ENCODE results near the gene CDH23. TPM values are rescaled to one million over a fixed set of nuclear protein-coding genes. Genes with fewer than 3 reads are reported as not detected.

CDH23 gene
- total and polyA plus RNA-seq, 9 of the 15 experiments (the other 6 are each of a cell fraction or from before 2014, with no cell fraction given) = 0.18 to 1.2 (median 0.47) TPM

DNA sequence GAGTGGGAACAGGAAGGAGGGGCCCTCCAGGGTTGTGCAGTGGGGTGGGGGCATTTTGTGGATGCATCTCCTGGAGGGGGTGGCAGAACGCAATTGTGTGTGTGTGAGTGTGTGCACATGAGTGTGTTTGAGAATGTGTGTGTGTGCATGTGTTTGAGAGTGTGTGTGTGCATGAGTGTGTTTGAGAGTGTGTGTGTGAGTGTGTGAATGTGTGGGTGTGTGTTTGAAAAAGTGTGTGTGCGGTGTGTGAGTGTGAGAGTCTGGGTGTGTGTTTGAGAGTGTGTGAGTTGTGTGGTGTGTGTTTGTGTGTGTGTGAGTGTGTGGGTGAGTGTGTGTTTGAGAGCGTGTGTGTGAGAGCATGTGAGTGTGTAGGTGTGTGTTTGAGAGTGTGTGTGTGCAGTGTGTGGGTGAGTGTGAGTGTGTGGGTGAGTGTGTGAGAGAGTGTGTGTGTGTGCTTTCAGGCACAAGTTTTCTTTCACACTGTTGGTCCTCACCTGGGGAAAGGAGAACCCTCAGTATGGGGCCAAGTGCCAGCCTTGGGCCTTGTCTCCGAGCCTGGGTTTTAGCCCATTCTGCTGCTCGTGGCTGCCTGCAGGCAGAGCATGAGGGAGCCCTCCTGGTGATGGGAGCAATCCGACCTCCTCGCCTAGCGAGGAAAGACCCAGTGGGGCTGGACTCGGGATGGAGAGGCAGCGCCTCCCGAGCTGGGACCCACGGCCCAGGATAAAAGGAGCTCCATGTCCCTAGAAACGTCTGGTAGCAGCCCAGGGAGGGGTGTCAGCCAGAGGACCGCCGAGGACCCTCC is 35.6 kb downstream of the CDH23 start:
- no peaks in the 10 kb centered on the region for H3K9me3 ChIP-seq (replicated peaks; ENCODE audit: control insufficient read depth, insufficient read depth, low read depth, low read length)
- H3K9ac ChIP-seq (ENCODE audit: insufficient read depth in 1 of 2, low read depth in 2 of 2, low read length in 2 of 2) = no peak overlapping the region
- POLR2A ChIA-PET = no interaction called here
- DNase-seq (ENCODE audit: extremely low read depth in 1 of 4, low spot score in 3 of 4) (no peak), FAIRE-seq (no peak), ATAC-seq (no peak)
- H4K20me1 ChIP-seq (replicated peaks; ENCODE audit: control insufficient read depth, insufficient read depth, low read length) = peaks cover 14% of the 10 kb centered on the region; the same call in 1 of the 2 replicates
- H3K4me2 ChIP-seq (ENCODE audit: insufficient read depth, low read length) = no peak overlapping the region
- no TSS peak for BruUV-seq (replicated peaks)
- CTCF ChIA-PET (ENCODE audit: low intra/inter-chr PET ratio) = no interaction called here
- no peaks in the 10 kb centered on the region for H3K4me1 ChIP-seq (replicated peaks in 1 of 2; ENCODE audit: control insufficient read depth in 2 of 2, insufficient read depth in 2 of 2, low read length in 2 of 2)
- WGBS (ENCODE audit: insufficient coverage, low coverage, missing lambda C conversion rate) = 1% methylated on average over 15 of the region's 15 CpGs
- intact Hi-C loops (cut with micrococcal nuclease) (no loop called here), in situ Hi-C loops (cut with MboI) (no loop called here)
- H3K4me3 ChIP-seq = no peak overlapping the region
- no peaks in the 10 kb centered on the region for H3K36me3 ChIP-seq (ENCODE audit: control insufficient read depth, insufficient read depth, low read length)
- peaks cover 35 to 76% of the 10 kb centered on the region in 2 experiments for H3K27me3 ChIP-seq (ENCODE audit: control insufficient read depth in 2 of 2, insufficient read depth in 2 of 2, low read length in 2 of 2)
- no peaks in the 10 kb centered on the region for H3K79me2 ChIP-seq (ENCODE audit: control insufficient read depth, insufficient read depth, low read length)
- no peaks in the 10 kb centered on the region for H3K9me1 ChIP-seq (ENCODE audit: control insufficient read depth, insufficient read depth, low read length)
- no peak overlapping the region for H3K27ac ChIP-seq (ENCODE audit: extremely low read depth, low read depth, low read length)
- no peak overlapping the region for H2AFZ ChIP-seq (ENCODE audit: low read depth, low read length)
- TF ChIP-seq ZEB2 (IDR thresholded peaks at IDR 0.05) (no peak), SP1 (CRISPR knock-in tag; IDR thresholded peaks at IDR 0.05) (no peak), ZNF239 (CRISPR knock-in tag; IDR thresholded peaks at IDR 0.05) (no peak), ZKSCAN8 (CRISPR knock-in tag; IDR thresholded peaks at IDR 0.05) (no peak), ZNF165 (CRISPR knock-in tag; IDR thresholded peaks at IDR 0.05; ENCODE audit: borderline replicate concordance) (no peak), TSC22D4 (tag; IDR thresholded peaks at IDR 0.05) (peak; percentile 89; the same call in 1 of the 2 replicates), TRIM28 (IDR thresholded peaks at IDR 0.05) (no peak), ZNF175 (CRISPR knock-in tag; IDR thresholded peaks at IDR 0.05; ENCODE audit: low read depth) (no peak), NCOA1 (IDR thresholded peaks at IDR 0.05; ENCODE audit: low read depth) (no peak), BDP1 (IDR thresholded peaks at IDR 0.05; ENCODE audit: insufficient read depth, insufficient read length) (no peak), ZNF589 (CRISPR knock-in tag; IDR thresholded peaks at IDR 0.05; ENCODE audit: low read depth) (no peak), ELF4 (CRISPR knock-in tag; IDR thresholded peaks at IDR 0.05) (no peak), ZNF561 (CRISPR knock-in tag; conservative IDR thresholded peaks at IDR 0.05) (no peak), EP400 (IDR thresholded peaks at IDR 0.05) (no peak), GABPB1 (CRISPR knock-in tag; IDR thresholded peaks at IDR 0.05) (no peak), PREB (CRISPR knock-in tag; IDR thresholded peaks at IDR 0.05) (no peak), CHCHD3 (CRISPR knock-in tag; IDR thresholded peaks at IDR 0.05) (no peak), ZNF431 (CRISPR knock-in tag; IDR thresholded peaks at IDR 0.05) (no peak)
- TF ChIP-seq, protein P1, sequence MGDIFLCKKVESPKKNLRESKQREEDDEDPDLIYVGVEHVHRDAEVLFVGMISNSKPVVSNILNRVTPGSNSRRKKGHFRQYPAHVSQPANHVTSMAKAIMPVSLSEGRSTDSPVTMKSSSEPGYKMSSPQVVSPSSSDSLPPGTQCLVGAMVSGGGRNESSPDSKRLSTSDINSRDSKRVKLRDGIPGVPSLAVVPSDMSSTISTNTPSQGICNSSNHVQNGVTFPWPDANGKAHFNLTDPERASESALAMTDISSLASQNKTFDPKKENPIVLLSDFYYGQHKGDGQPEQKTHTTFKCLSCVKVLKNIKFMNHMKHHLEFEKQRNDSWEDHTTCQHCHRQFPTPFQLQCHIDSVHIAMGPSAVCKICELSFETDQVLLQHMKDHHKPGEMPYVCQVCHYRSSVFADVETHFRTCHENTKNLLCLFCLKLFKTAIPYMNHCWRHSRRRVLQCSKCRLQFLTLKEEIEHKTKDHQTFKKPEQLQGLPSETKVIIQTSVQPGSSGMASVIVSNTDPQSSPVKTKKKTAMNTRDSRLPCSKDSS (IDR thresholded peaks at IDR 0.05; ENCODE audit: low read depth, partially characterized antibody) = peak; percentile 24
- TF ChIP-seq, protein P2, sequence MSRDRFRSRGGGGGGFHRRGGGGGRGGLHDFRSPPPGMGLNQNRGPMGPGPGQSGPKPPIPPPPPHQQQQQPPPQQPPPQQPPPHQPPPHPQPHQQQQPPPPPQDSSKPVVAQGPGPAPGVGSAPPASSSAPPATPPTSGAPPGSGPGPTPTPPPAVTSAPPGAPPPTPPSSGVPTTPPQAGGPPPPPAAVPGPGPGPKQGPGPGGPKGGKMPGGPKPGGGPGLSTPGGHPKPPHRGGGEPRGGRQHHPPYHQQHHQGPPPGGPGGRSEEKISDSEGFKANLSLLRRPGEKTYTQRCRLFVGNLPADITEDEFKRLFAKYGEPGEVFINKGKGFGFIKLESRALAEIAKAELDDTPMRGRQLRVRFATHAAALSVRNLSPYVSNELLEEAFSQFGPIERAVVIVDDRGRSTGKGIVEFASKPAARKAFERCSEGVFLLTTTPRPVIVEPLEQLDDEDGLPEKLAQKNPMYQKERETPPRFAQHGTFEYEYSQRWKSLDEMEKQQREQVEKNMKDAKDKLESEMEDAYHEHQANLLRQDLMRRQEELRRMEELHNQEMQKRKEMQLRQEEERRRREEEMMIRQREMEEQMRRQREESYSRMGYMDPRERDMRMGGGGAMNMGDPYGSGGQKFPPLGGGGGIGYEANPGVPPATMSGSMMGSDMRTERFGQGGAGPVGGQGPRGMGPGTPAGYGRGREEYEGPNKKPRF (IDR thresholded peaks at IDR 0.05; ENCODE audit: low read depth, low read length) = no peak
